Measurements from ENCODE around the gene BOLL.
"Not testable (repeated sequence)": the region's sequence is repeated elsewhere in the genome, so short reads cannot be mapped to it uniquely, and the experiment has no call there.

The BOLL gene

DNA sequence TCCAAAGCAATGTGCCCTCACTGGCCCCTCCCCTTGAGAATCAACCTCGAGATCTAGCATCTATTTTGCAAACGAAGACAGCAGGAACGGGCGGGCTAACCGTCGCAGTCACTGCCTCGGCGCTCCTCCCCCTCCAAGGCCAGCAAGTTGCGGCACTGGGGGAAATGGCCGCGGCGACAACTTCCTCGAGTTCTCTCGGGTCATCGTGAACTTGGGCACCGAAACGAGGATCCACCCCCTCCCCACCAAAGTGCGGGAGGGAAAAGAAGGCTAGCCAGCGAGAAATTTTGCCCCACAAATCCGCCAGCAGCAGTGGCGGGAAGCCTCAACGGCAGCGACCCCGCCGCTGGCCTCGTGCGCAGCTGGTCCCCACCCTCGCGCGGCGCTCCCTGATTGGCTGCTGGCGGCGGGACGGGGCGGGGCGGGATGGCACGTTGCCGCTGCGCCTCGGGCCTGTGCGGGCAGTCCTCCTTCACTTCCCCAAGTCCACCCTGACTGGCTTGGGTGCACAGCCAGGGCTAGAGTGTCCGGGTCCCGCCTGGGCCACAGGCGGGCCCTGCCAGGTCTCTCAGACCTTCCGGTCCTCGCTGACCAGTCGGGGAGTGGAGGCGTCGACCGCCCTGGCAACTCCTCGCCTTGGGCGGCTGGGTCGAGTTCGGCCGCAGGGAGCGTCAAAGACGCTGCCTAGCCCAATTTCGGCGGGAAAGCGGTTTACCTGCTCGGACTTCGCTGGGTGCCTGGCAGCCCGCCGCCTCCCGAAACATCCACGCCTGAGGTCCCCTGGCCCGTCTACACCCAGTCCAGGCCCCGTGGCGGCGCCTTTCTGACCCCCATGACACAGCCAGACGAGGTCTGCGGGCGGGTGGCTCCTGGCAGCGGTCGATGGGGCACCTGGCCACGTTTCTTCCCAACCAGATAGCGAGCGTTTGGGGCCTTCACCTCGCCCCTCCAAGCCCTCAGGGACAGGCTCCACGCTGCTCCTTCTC is at the start of gene BOLL:
Gene BOLL, minus strand, starts transcription at position 364 of the 986 bp plus-strand sequence. CDS start 3,469 bp downstream, outside the sequence.
- no peak for DNase-seq

GRCh38 chr2:197834771-197835170 is 49.7 kb upstream of the BOLL start:
- not testable (repeated sequence) for DNase-seq

- DNase-seq, result no peak
Measured at GRCh38 chr2:197828464-197829135, 43.5 kb upstream of the BOLL start.

GRCh38 chr2:197827618-197828017 is 42.5 kb upstream of the BOLL start:
- no peak for DNase-seq

GRCh38 chr2:197822333-197822732 is 37.2 kb upstream of the BOLL start:
- no peak for DNase-seq

DNA sequence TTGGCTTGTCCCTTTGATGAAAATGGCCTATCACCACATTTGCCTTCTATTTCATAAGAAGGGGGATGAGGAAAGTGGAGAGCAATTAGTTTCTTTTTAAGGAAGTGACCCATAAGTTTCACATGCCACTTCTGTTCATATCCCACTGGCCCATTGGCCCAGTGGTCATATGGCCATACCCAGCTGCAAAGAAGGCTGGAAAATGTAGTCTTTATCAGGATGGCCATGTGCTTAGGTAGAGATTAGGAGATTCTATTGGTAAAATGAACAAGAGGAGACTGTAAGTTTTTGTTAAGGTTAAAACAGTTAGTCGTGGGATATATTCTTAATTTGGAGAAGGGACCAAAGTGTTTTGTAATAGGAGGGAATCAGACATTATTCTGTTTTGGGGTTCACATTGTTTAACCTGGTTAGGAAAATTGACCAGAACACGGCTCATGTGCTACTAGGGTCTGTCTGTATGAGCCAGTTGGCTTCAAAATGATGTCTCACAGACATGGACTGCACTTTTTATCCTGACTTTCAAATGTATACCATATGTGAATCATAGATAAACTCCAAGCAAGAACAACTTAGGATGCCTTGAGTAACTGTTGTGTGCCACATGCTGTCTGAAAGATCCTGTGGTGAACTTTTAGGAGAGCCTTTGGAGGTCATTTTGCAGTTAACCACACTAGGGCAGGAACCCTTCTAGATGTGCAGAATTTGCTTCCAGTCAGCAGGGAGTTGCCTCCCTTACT is 36.6 kb upstream of the BOLL start:
- DNase-seq, result no peak

GRCh38 chr2:197814526-197814925 is 29.4 kb upstream of the BOLL start:
- DNase-seq, result no peak

DNA sequence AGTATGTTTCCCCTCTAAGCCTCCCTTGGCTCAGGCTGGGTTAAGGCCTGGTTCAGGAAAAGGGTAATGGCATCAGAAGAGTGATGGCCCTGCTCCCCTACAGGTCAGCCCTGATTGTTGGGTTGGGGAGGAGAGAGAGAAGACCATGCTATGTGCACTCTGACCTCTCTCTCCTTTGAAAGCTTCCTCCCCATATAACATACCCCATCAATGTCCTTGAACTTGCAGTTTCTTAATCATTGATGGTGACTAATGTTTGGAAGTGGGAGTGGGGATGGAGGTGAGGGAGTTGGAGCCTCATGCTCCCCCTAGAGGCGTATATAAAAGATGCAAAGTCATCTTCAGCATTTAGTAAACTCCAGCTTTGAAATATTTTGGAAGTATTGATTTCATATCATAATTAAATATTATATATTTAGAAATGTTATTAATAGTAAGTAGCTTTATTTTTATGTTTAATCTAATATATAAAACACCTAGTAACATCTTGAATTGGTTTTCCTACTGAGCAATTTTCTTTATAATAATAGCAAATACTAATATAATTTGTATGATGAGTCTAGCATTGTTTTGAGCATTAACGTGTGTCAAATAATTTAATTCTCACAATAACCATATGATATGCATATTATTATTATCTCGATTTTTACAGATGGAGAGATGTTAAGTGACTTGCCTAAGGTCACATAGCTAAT is 28.1 kb upstream of the BOLL start:
- no peak for DNase-seq

DNA sequence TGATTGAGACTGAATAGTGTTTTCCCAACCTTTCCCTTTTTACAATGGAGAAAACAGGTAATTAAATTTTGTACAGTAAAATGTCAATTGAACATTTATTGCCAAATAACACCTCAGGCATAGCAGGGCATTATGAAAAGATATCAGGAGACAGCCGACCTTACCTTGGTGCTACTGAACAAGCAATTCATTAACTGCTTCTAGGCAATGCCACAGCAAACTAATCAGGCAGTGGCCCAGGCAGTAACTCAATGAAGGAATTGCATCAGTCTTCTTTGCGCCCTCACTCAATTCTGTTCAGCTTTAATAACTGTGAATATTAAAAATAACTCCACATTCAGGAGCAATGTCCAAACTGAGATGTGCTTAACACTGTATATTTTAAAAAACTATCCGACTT is 25.4 kb upstream of the BOLL start:
- no peak for DNase-seq

GRCh38 chr2:197810016-197810415 is 24.9 kb upstream of the BOLL start:
- DNase-seq, result no peak

- DNase-seq, result no peak
Measured at GRCh38 chr2:197809064-197809463, 23.9 kb upstream of the BOLL start.

- DNase-seq, result no peak
Measured at GRCh38 chr2:197805715-197806633, 20.9 kb upstream of the BOLL start.

DNA sequence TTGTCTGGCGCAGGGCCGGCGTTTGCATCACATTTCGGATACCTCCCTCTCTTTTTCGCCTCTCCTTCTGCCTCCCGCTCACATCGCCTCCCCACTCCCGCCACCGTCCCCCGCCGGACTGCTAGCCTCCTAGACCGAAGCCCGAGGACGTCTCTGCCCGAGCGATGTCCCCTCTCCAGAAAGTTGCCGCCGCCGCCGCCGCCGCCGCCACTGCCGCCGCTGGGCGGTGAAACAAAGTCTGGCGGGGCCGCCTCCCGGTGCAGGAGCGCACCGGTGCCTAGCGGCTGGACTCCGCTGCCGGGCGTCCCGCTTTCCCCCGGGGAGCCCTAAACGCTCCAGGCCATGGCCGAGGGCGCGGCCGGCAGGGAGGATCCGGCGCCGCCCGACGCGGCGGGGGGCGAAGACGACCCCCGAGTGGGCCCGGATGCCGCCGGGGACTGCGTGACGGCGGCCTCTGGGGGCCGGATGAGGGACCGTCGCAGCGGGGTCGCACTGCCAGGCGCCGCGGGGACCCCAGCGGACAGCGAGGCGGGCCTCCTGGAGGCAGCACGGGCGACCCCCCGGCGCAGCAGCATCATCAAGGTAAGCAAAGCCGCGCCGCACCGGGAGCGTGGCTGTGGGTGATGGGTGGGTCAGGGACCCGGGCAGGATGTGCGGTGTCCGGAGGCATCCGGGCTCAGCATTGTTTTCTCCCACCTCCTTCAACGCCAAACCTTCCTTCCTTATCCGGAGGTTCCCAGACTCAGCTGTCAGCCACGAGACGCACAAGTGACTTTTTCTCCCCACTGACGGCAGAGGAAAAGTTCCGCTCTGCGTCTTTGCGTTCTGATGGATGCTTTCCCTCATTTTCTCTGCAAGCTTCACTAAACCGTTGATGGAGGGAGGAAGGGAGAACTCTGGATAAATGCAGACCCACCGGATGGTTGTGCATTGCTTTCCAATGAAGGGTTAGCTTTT is 19.9 kb upstream of the BOLL start:
- DNase-seq, result peak; percentile 4

DNA sequence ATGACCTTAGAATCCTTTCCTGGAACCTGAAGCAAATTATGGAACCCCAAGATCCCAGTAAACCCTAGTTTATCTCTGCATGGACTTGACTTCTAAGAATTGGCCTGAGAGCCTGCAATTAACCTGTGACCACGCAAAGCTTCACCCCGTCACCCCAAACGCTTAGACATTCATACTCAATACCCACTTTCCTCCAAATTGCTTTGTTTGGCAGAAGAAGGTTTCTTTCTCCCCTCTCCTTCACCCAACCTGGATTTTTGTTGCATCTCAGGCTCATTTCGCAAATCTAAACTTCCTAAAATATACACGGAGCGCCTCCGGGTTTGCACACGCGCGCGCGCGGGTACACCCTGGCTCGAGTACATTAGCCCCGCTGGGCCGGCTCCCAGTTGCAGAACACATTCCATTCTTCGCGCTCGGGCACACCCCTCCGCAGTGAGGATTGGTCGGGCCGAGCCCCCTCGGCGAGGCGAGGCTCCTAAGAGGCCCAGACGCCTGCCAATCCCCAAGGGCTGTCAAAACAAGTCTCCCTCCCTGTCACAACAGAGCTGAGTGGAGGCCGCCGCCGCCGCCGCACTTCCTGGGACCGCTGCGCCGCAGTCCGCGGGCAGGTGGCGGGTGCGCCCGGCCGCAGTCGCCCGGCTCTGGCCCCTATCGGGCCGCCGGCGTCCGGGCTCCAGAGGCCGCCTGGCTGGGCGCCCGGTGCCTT is 19.1 kb upstream of the BOLL start, which contains the start of gene PLCL1:
Gene PLCL1, plus strand, starts transcription at position 545 of the 709 bp plus-strand sequence.
- peak; percentile 89 for DNase-seq

DNA sequence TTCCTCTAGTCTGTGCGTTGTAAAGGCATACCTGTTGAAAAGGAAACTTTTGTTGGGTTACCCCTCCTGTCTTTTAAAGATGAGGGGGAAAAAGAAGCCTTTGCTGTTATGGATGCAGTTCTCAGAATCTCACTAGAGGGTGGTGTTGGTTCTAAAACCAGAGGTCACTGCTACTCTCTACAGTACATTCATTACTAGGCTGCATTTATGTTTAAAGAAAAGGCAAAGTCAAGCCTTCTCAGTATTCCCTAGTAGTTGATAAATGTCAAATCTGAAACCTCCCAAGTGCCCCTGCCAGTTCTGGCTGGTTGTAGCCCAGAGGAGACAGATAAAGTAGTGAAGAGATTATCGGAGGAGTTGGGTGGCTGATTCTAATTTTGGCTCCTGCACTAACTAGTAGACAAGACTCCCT is 17.9 kb upstream of the BOLL start:
- DNase-seq, result no peak

DNA sequence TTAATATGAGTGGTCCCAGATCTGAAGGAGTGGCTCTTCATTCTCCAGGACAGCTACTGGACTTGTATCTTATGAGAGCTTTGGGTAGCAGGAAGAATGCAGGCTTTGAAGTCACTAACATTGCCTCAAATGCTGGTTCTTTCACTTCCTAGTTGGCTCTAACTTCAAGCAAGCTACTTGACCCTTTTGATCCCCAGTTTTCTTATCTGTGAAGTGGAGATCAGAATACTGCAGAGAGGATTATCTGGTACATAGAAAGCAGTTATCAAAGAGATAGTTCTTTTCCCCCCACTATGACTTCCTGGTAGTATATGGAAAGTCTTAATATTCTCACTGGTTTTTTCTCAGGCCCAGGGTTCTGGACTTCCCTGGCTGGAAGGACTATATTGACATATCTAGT is 15.9 kb upstream of the BOLL start:
- DNase-seq, result no peak

DNA sequence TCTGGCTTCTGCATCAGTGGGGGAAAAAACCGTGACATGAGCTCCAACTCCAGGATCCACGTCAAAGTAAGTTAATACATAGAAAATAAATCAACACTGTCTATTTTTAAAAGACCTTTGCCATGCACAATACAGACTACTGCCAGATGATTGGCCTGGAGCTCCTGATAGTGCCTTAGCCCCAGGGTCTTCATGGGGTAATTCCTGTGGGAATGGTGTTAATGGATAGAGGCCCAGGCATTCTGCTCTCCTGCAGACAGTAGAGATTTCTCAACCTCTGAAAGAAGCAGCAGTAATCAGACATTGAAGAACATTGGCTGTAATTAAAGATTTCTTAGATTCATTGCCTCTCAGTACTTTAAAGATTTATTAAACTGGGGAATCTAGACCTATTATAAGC is 15.0 kb upstream of the BOLL start:
- DNase-seq, result no peak

GRCh38 chr2:197799068-197799467 is 13.9 kb upstream of the BOLL start:
- no peak for DNase-seq

- DNase-seq, result no peak
Measured at GRCh38 chr2:197798187-197798586, 13.1 kb upstream of the BOLL start.

GRCh38 chr2:197795277-197795676 is 10.2 kb upstream of the BOLL start:
- no peak for DNase-seq

All from CD4-positive, alpha-beta T cell treated with Interferon gamma for 1 hour (primary cell).